Measurements from ENCODE around the gene TRIM2.

- TF ChIP-seq CTCF (optimal IDR thresholded peaks at IDR 0.05 in 1 of 3, IDR thresholded peaks at IDR 0.05 in 1 of 3, conservative IDR thresholded peaks at IDR 0.05 in 1 of 3; ENCODE audit: extremely low read depth in 1 of 3, insufficient read depth in 2 of 3, low read length in 3 of 3), result no peak
- no peak for TF ChIP-seq EZH2 (IDR thresholded peaks at IDR 0.05; ENCODE audit: low read length)
Observed at GRCh38 chr4:153227469-153228075, 23.3 kb downstream of the TRIM2 start.
